GM23338 (cell line): ENCODE data around the gene NDE1. TPM values are rescaled to one million over a fixed set of nuclear protein-coding genes. Genes with fewer than 3 reads are reported as not detected.

ENCODE experiments used
- ATAC-seq: fragments of 200-7000 bp; cut with Tn5 transposase; 3 replicates; pipeline ENCODE4 v1.9.1; 2020
- DNase-seq: peaks from one replicate; pipeline ENCODE4 v3.0.0-alpha.2; 2015; ENCODE audit warnings: low spot score
- H2AFZ ChIP-seq: fragments of 200-600 bp; sonication (generic); 2 replicates; pipeline ENCODE4 v1.8.0; 2016; ENCODE audit warnings: antibody characterized with exemption, mild to moderate bottlenecking, moderate library complexity
- H3F3A ChIP-seq: fragments of 200-600 bp; sonication (generic); replicated peaks from 2 replicates; pipeline ENCODE4 v1.8.0; 2017; ENCODE audit warnings: antibody characterized with exemption, mixed run types, low read depth
- H3K27ac ChIP-seq: fragments of 200-600 bp; sonication (generic); 2 replicates; pipeline ENCODE4 v1.6.1; 2016; ENCODE audit warnings: low read depth
- H3K27me3 ChIP-seq: fragments of 200-600 bp; sonication (generic); 2 replicates; pipeline ENCODE4 v1.8.0; 2016; ENCODE audit warnings: mild to moderate bottlenecking, mixed run types, moderate library complexity; ENCODE audit not compliant: insufficient read depth
- H3K36me3 ChIP-seq: fragments of 200-600 bp; sonication (generic); 2 replicates; pipeline ENCODE4 v1.8.0; 2016; ENCODE audit warnings: mild to moderate bottlenecking; ENCODE audit not compliant: insufficient read depth
- H3K4me1 ChIP-seq: fragments of 200-600 bp; sonication (generic); 2 replicates; pipeline ENCODE4 v1.8.0; 2016; ENCODE audit warnings: mild to moderate bottlenecking, moderate library complexity; ENCODE audit not compliant: insufficient read depth
- H3K4me2 ChIP-seq: fragments of 200-600 bp; sonication (generic); 2 replicates; pipeline ENCODE4 v1.7.1; 2017; ENCODE audit warnings: mixed run types
- H3K4me3 ChIP-seq: fragments of 200-600 bp; sonication (generic); 2 replicates; pipeline ENCODE4 v1.6.1; 2016; ENCODE audit warnings: mixed run types
- H3K79me2 ChIP-seq: fragments of 200-600 bp; sonication (generic); replicated peaks from 2 replicates; pipeline ENCODE4 v1.8.0; 2017; ENCODE audit warnings: mild to moderate bottlenecking; ENCODE audit not compliant: insufficient read depth
- H3K9me2 ChIP-seq: fragments of 200-600 bp; sonication (generic); 2 replicates; pipeline ENCODE4 v1.8.0; 2017; ENCODE audit not compliant: insufficient read depth
- H4K20me1 ChIP-seq: fragments of 200-600 bp; sonication (generic); replicated peaks from 2 replicates; pipeline ENCODE4 v1.8.0; 2017; ENCODE audit warnings: mild to moderate bottlenecking; ENCODE audit not compliant: insufficient read depth
- H3K27ac Mint-ChIP-seq: 2 replicates; pipeline ENCODE4 v1.8.0; 2020; ENCODE audit warnings: inconsistent platforms, mild to moderate bottlenecking, moderate library complexity, mixed read lengths
- H3K27me3 Mint-ChIP-seq: 3 replicates; pipeline ENCODE4 v1.8.0; 2022; ENCODE audit warnings: low read depth, mild to moderate bottlenecking, moderate library complexity, mixed read lengths, inconsistent platforms; ENCODE audit not compliant: insufficient read depth, poor library complexity
- H3K36me3 Mint-ChIP-seq: 3 replicates; pipeline ENCODE4 v1.8.0; 2021; ENCODE audit warnings: low read depth, mild to moderate bottlenecking, inconsistent platforms, moderate library complexity, mixed read lengths
- H3K4me1 Mint-ChIP-seq: 3 replicates; pipeline ENCODE4 v1.8.0; 2020; ENCODE audit warnings: mild to moderate bottlenecking, inconsistent platforms, mixed read lengths
- H3K4me3 Mint-ChIP-seq: 3 replicates; pipeline ENCODE4 v1.8.0; 2021; ENCODE audit warnings: moderate library complexity, mild to moderate bottlenecking, inconsistent platforms, mixed read lengths
- H3K9me3 Mint-ChIP-seq: 3 replicates; pipeline ENCODE4 v1.8.0; 2020; ENCODE audit warnings: moderate library complexity, mild to moderate bottlenecking, inconsistent platforms, mixed read lengths
- CREB1 ChIP-seq: fragments of 250-450 bp; sonication (Bioruptor Pico); IDR thresholded peaks from 2 replicates; pipeline ENCODE4 v1.5.0; 2020; ENCODE audit warnings: low read depth, mild to moderate bottlenecking, moderate library complexity
- ETS1 ChIP-seq: IDR thresholded peaks from 2 replicates; pipeline ENCODE4 v1.6.1; 2016; ENCODE audit warnings: antibody characterized with exemption
- EZH2phosphoT487 ChIP-seq: fragments of 200-600 bp; sonication (generic); IDR thresholded peaks from one replicate; pipeline ENCODE4 v1.8.1; 2018; ENCODE audit warnings: antibody characterized with exemption; ENCODE audit not compliant: unreplicated experiment
- JUNB ChIP-seq: IDR thresholded peaks from one replicate; pipeline ENCODE4 v1.6.1; 2016; ENCODE audit warnings: antibody characterized with exemption; ENCODE audit not compliant: unreplicated experiment
- NANOG ChIP-seq: IDR thresholded peaks from 2 replicates; pipeline ENCODE4 v1.6.1; 2016; ENCODE audit warnings: antibody characterized with exemption, borderline replicate concordance
- POLR2AphosphoS5 ChIP-seq: IDR thresholded peaks from 2 replicates; pipeline ENCODE4 v1.6.1; 2016; ENCODE audit warnings: antibody characterized with exemption, low read depth
- STAT1 ChIP-seq: IDR thresholded peaks from one replicate; pipeline ENCODE4 v1.6.1; 2016; ENCODE audit warnings: antibody characterized with exemption; ENCODE audit not compliant: unreplicated experiment
- ZNF114 ChIP-seq: fragments of 250-450 bp; sonication (Bioruptor Pico); IDR thresholded peaks from 2 replicates; pipeline ENCODE4 v1.5.0; 2020; ENCODE audit warnings: mild to moderate bottlenecking, moderate library complexity
- ZNF331 ChIP-seq: fragments of 250-450 bp; sonication (Bioruptor Pico); IDR thresholded peaks from 2 replicates; pipeline ENCODE4 v1.5.0; 2020; ENCODE audit warnings: low read depth, mild to moderate bottlenecking, moderate library complexity
- polyA plus RNA-seq: library from polyadenylated mRNA; unstranded; fragments of >200 nt; fragmentation: Nextera tagmentation; extraction: Ambion mirVana; gene quantifications from 2 replicates; pipeline ENCODE4 v1.2.1, GENCODE V29; 2016
- total RNA-seq: library from RNA; depleted of rRNA; stranded (reverse); fragments of >200 nt; shearing (Covaris generic); gene quantifications from 2 replicates; pipeline ENCODE4 v1.2.3, GENCODE V29; 2014
- TF ChIP-seq, protein P1 (sequence below), 2 experiments: fragments of 200-600 bp in 1 of 2; sonication (generic) in 1 of 2; conservative IDR thresholded peaks; 2 replicates each; pipeline versions ENCODE4 v1.5.1 to v1.6.1; 2016 to 2017; ENCODE audit warnings: antibody characterized with exemption in 2 of 2, low read depth in 2 of 2, mild to moderate bottlenecking in 2 of 2, moderate library complexity in 1 of 2
- TF ChIP-seq, protein P2 (sequence below): fragments of 250-450 bp; sonication (Bioruptor Pico); IDR thresholded peaks from 2 replicates; pipeline ENCODE4 v1.5.0; 2020; ENCODE audit warnings: mild to moderate bottlenecking, moderate library complexity

Gene NDE1
- total and polyA plus RNA-seq, 2 experiments from 2014 or later, result 13.0 to 22.9 TPM

DNA sequence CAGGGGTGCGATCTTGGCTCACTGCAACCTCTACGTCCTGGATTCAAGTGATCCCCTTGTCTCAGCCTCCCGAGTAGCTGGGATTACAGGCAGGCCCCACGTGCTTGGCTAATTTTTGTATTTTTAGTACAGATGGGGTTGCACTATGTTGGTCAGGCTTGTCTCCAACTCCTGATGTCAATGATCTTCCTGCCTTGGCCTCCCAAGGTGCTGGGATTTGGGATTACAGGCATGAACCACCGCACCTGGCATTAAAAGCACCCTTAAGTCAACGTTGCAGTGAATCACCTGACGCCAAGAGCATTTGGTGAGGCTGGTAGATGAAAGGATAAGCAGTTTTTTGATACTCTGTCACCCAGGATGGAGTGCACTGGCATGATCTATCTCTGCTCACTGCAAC lies 59.0 kb downstream of the NDE1 start (continued):
- TF ChIP-seq CREB1 (CRISPR knock-in tag), result no peak
- TF ChIP-seq, protein P1, sequence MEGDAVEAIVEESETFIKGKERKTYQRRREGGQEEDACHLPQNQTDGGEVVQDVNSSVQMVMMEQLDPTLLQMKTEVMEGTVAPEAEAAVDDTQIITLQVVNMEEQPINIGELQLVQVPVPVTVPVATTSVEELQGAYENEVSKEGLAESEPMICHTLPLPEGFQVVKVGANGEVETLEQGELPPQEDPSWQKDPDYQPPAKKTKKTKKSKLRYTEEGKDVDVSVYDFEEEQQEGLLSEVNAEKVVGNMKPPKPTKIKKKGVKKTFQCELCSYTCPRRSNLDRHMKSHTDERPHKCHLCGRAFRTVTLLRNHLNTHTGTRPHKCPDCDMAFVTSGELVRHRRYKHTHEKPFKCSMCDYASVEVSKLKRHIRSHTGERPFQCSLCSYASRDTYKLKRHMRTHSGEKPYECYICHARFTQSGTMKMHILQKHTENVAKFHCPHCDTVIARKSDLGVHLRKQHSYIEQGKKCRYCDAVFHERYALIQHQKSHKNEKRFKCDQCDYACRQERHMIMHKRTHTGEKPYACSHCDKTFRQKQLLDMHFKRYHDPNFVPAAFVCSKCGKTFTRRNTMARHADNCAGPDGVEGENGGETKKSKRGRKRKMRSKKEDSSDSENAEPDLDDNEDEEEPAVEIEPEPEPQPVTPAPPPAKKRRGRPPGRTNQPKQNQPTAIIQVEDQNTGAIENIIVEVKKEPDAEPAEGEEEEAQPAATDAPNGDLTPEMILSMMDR (conservative IDR thresholded peaks at IDR 0.05; ENCODE audit: low read depth in 2 of 2), result no peak
- no peak for TF ChIP-seq JUNB
- no peak for TF ChIP-seq ZNF331 (CRISPR knock-in tag)
- no peak for TF ChIP-seq ETS1
- TF ChIP-seq STAT1, result no peak
- no peak for TF ChIP-seq NANOG

DNA sequence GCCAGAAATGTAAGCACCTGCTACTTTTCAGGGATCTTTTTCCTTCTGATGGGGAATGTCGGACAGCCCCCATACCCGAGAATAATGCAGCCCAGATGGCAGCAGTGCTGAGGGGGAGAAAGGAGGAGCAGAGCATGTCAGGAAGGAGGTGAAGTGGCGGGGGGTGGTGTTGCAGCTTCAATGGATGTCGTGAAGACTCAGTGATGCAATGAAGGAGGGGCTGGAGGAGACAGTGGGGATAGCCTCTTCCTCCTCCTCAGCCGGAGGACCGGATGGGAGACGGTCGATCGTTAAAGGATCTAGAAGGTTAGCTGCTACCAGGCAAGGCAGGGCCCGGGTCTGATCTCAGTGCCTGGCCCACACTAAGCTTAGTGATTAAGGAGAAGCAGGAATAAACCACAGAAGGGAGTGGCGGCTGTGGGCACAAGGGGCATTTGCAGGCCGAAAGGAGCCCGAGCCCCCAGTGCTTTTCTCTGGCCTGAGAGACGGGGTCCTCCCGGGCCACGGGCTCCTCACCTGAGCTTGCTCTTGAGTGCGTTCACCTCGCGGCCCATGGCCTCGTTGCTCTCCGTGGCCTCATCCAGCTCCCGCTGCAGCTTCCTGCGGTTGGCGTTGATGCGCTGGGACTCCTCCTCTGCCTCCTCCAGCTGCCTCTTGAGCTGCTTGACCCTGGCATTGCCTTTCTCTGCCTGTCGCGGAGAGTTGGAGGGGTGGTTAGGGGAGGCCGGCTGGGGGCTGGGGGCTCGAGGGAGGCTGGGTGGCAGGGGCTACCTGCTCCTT lies 64.5 kb downstream of the NDE1 start:
- ATAC-seq, result peak; percentile 62
- Histone ChIP-seq H3K4me2 (no peak overlapping the region), H3K79me2 (no peaks in the 10 kb centered on the region), H2AFZ (no peak overlapping the region), H3K4me1 (no peaks in the 10 kb centered on the region), H3F3A (no peaks in the 10 kb centered on the region), H3K4me3 (no peak overlapping the region), H4K20me1 (no peaks in the 10 kb centered on the region), H3K36me3 (no peaks in the 10 kb centered on the region), H3K9me2 (no peaks in the 10 kb centered on the region), H3K27ac (no peak overlapping the region), H3K27me3 (no peaks in the 10 kb centered on the region)
- H3K36me3 Mint-ChIP-seq, result no peaks in the 10 kb centered on the region; the same call in 2 of the 3 replicates
- peak; percentile 24 for DNase-seq
- H3K4me3 Mint-ChIP-seq, result no peak overlapping the region
- TF ChIP-seq EZH2phosphoT487, result no peak
- no peak for TF ChIP-seq ZNF114 (CRISPR knock-in tag)
- TF ChIP-seq POLR2AphosphoS5, result no peak
- TF ChIP-seq JUNB, result no peak
- no peak for TF ChIP-seq ZNF331 (CRISPR knock-in tag)
- no peak for TF ChIP-seq ETS1
- TF ChIP-seq, protein P2, sequence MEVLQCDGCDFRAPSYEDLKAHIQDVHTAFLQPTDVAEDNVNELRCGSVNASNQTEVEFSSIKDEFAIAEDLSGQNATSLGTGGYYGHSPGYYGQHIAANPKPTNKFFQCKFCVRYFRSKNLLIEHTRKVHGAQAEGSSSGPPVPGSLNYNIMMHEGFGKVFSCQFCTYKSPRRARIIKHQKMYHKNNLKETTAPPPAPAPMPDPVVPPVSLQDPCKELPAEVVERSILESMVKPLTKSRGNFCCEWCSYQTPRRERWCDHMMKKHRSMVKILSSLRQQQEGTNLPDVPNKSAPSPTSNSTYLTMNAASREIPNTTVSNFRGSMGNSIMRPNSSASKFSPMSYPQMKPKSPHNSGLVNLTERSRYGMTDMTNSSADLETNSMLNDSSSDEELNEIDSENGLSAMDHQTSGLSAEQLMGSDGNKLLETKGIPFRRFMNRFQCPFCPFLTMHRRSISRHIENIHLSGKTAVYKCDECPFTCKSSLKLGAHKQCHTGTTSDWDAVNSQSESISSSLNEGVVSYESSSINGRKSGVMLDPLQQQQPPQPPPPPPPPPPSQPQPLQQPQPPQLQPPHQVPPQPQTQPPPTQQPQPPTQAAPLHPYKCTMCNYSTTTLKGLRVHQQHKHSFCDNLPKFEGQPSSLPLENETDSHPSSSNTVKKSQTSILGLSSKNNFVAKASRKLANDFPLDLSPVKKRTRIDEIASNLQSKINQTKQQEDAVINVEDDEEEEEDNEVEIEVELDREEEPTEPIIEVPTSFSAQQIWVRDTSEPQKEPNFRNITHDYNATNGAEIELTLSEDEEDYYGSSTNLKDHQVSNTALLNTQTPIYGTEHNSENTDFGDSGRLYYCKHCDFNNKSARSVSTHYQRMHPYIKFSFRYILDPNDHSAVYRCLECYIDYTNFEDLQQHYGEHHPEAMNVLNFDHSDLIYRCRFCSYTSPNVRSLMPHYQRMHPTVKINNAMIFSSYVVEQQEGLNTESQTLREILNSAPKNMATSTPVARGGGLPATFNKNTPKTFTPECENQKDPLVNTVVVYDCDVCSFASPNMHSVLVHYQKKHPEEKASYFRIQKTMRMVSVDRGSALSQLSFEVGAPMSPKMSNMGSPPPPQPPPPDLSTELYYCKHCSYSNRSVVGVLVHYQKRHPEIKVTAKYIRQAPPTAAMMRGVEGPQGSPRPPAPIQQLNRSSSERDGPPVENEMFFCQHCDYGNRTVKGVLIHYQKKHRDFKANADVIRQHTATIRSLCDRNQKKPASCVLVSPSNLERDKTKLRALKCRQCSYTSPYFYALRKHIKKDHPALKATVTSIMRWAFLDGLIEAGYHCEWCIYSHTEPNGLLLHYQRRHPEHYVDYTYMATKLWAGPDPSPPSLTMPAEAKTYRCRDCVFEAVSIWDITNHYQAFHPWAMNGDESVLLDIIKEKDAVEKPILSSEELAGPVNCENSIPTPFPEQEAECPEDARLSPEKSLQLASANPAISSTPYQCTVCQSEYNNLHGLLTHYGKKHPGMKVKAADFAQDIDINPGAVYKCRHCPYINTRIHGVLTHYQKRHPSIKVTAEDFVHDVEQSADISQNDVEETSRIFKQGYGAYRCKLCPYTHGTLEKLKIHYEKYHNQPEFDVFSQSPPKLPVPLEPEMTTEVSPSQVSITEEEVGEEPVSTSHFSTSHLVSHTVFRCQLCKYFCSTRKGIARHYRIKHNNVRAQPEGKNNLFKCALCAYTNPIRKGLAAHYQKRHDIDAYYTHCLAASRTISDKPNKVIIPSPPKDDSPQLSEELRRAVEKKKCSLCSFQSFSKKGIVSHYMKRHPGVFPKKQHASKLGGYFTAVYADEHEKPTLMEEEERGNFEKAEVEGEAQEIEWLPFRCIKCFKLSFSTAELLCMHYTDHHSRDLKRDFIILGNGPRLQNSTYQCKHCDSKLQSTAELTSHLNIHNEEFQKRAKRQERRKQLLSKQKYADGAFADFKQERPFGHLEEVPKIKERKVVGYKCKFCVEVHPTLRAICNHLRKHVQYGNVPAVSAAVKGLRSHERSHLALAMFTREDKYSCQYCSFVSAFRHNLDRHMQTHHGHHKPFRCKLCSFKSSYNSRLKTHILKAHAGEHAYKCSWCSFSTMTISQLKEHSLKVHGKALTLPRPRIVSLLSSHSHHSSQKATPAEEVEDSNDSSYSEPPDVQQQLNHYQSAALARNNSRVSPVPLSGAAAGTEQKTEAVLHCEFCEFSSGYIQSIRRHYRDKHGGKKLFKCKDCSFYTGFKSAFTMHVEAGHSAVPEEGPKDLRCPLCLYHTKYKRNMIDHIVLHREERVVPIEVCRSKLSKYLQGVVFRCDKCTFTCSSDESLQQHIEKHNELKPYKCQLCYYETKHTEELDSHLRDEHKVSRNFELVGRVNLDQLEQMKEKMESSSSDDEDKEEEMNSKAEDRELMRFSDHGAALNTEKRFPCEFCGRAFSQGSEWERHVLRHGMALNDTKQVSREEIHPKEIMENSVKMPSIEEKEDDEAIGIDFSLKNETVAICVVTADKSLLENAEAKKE (CRISPR knock-in tag), result no peak
- no peak for TF ChIP-seq CREB1 (CRISPR knock-in tag)
- H3K4me1 Mint-ChIP-seq, result peaks cover 14% of the 10 kb centered on the region
- 0 out of 3 replicates have a peak, but pooled peaks cover 4% of the 10 kb centered on the region for H3K9me3 Mint-ChIP-seq
- peak overlapping the region; percentile 38; the same call in 1 of the 2 replicates for H3K27ac Mint-ChIP-seq
- peaks cover 4% of the 10 kb centered on the region for H3K27me3 Mint-ChIP-seq
